Gastroesophageal sphincter (tissue), 4 donors: ENCODE measurements around the gene MYL2. TPM values are rescaled to one million over a fixed set of nuclear protein-coding genes. Genes with fewer than 3 reads are reported as not detected.
A peak's percentile ranks its signal among the peaks of the same experiment; 100 is the strongest.

Source experiments
- ATAC-seq: fragments of 150-250 bp; one replicate; pipeline ENCODE4 v1.9.1; 2016; ENCODE audit warnings: mild to moderate bottlenecking, moderate library complexity
- H3K27ac ChIP-seq, 4 donors: fragments of 200-600 bp; sonication (generic) in 3 of 4; 1 replicate in 3 of 4; 2 replicates in 1 of 4; pipeline ENCODE4 v1.5.1; 2016 to 2019
- H3K27me3 ChIP-seq: fragments of 200-600 bp; sonication (generic); one replicate; pipeline ENCODE4 v1.5.1; 2019
- H3K36me3 ChIP-seq, 2 donors: fragments of 200-600 bp; sonication (generic); one replicate each; pipeline ENCODE4 v1.5.1; 2019; ENCODE audit warnings: control low read depth in 1 of 2
- H3K4me1 ChIP-seq, 3 donors: fragments of 200-600 bp; sonication (generic); 1 replicate in 2 of 3; 2 replicates in 1 of 3; pipeline ENCODE4 v1.5.1; 2016 to 2019; ENCODE audit warnings: control low read depth in 2 of 3
- H3K4me3 ChIP-seq, 2 donors: fragments of 200-600 bp; sonication (generic); one replicate each; pipeline ENCODE4 v1.5.1; 2019; ENCODE audit warnings: mild to moderate bottlenecking in 1 of 2, moderate library complexity in 1 of 2
- H3K9me3 ChIP-seq, 3 donors: fragments of 200-600 bp; sonication (generic); one replicate each; pipeline ENCODE4 v1.5.1; 2017 to 2019; ENCODE audit warnings: control low read depth in 2 of 3
- CTCF ChIP-seq, 4 experiments: fragments of 200-600 bp in 2 of 4; fragments of 450-650 bp in 2 of 4; sonication (generic) in 1 of 4; IDR thresholded peaks; one replicate each; pipeline ENCODE4 v1.5.1; 2017 to 2019; ENCODE audit warnings: antibody characterized with exemption in 4 of 4, mild to moderate bottlenecking in 2 of 4, moderate library complexity in 2 of 4
- EP300 ChIP-seq: sonication (generic); formaldehyde crosslinking; IDR thresholded peaks from one replicate; pipeline ENCODE4 v1.6.1; 2017; ENCODE audit warnings: antibody characterized with exemption, mild to moderate bottlenecking
- POLR2A ChIP-seq, 2 donors: fragments of 450-650 bp; IDR thresholded peaks; one replicate each; pipeline ENCODE4 v1.6.1; 2017; ENCODE audit warnings: antibody characterized with exemption in 2 of 2, mild to moderate bottlenecking in 2 of 2, moderate library complexity in 1 of 2
- POLR2AphosphoS5 ChIP-seq: sonication (generic); formaldehyde crosslinking; IDR thresholded peaks from one replicate; pipeline ENCODE4 v1.6.1; 2017; ENCODE audit warnings: antibody characterized with exemption
- WGBS, 2 donors: methylation state at CpG; one replicate each; pipeline ENCODE4 v1.1.5; 2018; ENCODE audit warnings: low coverage in 1 of 2; 5-methylcytosine and 5-hydroxymethylcytosine counted together
- total RNA-seq, 4 donors: library from RNA; depleted of rRNA; stranded (reverse); fragments of >200 nt; gene quantifications; one replicate each; pipeline ENCODE4 v1.1.0, GENCODE V29; 2016

MYL2 gene
- total RNA-seq, 4 donors from 2014 or later, result not detected

- Histone ChIP-seq H3K9me3 (peaks cover 0 to 13% (median 1%) of the 10 kb centered on the region in 3 donors), H3K36me3 (no peaks in the 10 kb centered on the region), H3K4me1 (peaks cover 0 to 8% (median 0%) of the 10 kb centered on the region in 3 donors), H3K4me3 (no peak overlapping the region), H3K27me3 (peaks cover 46% of the 10 kb centered on the region), H3K27ac (no peak overlapping the region)
- ATAC-seq, result no peak
- TF ChIP-seq CTCF (IDR thresholded peaks at IDR 0.05) (no peak), EP300 (no peak), POLR2AphosphoS5 (no peak), POLR2A (IDR thresholded peaks at IDR 0.05) (no peak)
- 65 to 83% methylated on average over 2 to 3 of the region's 6 CpGs for WGBS, 2 donors
Measured at GRCh38 chr12:110941391-110941790, 21.0 kb upstream of the MYL2 start.

DNA sequence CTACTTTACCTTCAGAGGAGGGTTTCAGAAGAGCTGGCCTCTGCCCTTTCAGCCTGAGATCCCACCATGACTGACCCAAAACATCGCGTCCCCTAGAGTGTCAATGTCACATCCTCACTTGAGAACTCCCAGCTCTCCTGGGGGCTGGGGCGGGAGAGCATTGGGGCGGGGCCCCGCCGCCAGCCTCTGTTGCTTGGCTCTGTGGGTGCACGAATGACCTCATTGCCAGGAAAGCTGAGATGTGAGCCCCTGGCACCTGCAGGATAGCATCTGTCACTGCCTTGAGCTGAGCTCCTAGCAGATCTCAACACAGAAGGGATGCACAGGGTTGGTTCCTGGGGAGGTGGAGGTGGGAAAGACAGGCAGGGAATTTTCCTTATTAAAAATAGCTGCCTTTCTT lies 20.6 kb upstream of the MYL2 start:
- WGBS, 2 donors, result 40% methylated on average over 2 of the region's 7 CpGs; no CpG with 5 or more reads in 1 of the 2 donors
- Histone ChIP-seq H3K4me1 (peaks cover 0 to 8% (median 0%) of the 10 kb centered on the region in 3 donors), H3K27ac (no peak overlapping the region), H3K36me3 (no peaks in the 10 kb centered on the region), H3K4me3 (no peak overlapping the region), H3K9me3 (peaks cover 0 to 8% (median 1%) of the 10 kb centered on the region in 3 donors), H3K27me3 (peaks cover 51% of the 10 kb centered on the region)
- no peak for ATAC-seq
- no peak for TF ChIP-seq POLR2AphosphoS5
- TF ChIP-seq EP300, result no peak
- TF ChIP-seq POLR2A (IDR thresholded peaks at IDR 0.05), result no peak
- TF ChIP-seq CTCF (IDR thresholded peaks at IDR 0.05), result no peak

- no peak for TF ChIP-seq POLR2AphosphoS5
- TF ChIP-seq EP300, result no peak
- peaks cover 0 to 2% (median 0%) of the 10 kb centered on the region in 3 donors for H3K9me3 ChIP-seq
- 50 to 60% methylated on average over 1 to 2 of the region's 4 CpGs for WGBS, 2 donors
- ATAC-seq, result no peak
- no peaks in the 10 kb centered on the region for H3K36me3 ChIP-seq
- peaks cover 0 to 8% (median 0%) of the 10 kb centered on the region in 3 donors for H3K4me1 ChIP-seq
- peaks cover 57% of the 10 kb centered on the region for H3K27me3 ChIP-seq
- H3K4me3 ChIP-seq, result no peak overlapping the region
- H3K27ac ChIP-seq, result no peak overlapping the region
Measured at GRCh38 chr12:110940296-110940695, 19.9 kb upstream of the MYL2 start.

GRCh38 chr12:110937104-110937641 lies 16.8 kb upstream of the MYL2 start:
- Histone ChIP-seq H3K9me3 (no peaks in the 10 kb centered on the region), H3K27ac (no peak overlapping the region), H3K4me1 (peaks cover 0 to 8% (median 0%) of the 10 kb centered on the region in 3 donors), H3K27me3 (peaks cover 77% of the 10 kb centered on the region), H3K4me3 (no peak overlapping the region), H3K36me3 (no peaks in the 10 kb centered on the region)
- TF ChIP-seq CTCF (IDR thresholded peaks at IDR 0.05) (peak; percentile 71 to 95 (median 86)), POLR2A (IDR thresholded peaks at IDR 0.05) (no peak)
- ATAC-seq, result peak; percentile 28
- WGBS, 2 donors, result 1 to 3% methylated on average over 5 to 12 of the region's 21 CpGs

DNA sequence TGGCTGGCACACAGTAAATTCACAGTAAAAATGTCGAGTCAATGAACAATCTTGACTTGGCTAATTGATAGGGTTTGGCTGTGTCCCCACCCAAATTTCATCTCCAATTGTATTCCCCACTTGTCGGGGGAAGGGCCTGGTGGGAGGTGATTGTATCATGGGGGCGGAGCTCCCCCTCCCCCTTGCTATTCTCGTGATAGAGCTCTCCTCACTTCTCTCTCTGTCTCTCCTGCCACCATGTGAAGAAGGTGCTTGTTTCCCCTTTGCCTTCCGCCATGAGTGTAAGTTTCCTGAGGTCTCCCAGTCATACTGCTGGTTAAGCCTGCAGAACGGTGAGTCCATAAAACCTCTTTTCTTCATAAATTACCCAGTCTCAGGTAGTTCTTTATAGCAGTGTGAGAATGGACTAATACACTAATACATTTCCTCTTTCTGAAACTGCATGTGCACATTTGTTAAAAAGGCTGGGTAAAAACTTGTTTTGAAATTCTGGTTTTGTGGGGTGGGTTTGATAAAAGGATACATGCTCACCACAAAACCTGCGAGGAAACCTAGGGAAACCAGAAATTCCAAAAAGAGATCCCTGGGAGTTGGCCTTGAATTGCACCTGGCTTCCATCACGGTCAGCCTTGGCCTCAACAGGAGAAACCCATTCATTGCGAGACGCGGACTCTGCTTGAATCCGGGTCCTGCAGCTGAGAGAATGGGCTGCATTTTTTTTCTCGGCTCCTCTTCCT lies 16.2 kb upstream of the MYL2 start:
- ATAC-seq, result no peak
- H3K27ac ChIP-seq, result no peak overlapping the region
- no peaks in the 10 kb centered on the region for H3K36me3 ChIP-seq
- peaks cover 77% of the 10 kb centered on the region for H3K27me3 ChIP-seq
- 30 to 50% methylated on average over 5 to 13 of the region's 13 CpGs for WGBS, 2 donors
- peaks cover 0 to 8% (median 0%) of the 10 kb centered on the region in 3 donors for H3K4me1 ChIP-seq
- H3K4me3 ChIP-seq, result no peak overlapping the region
- H3K9me3 ChIP-seq, result no peaks in the 10 kb centered on the region
- TF ChIP-seq EP300, result no peak
- no peak for TF ChIP-seq CTCF (IDR thresholded peaks at IDR 0.05)
- TF ChIP-seq POLR2AphosphoS5, result no peak
- TF ChIP-seq POLR2A (IDR thresholded peaks at IDR 0.05), result no peak
